CD4-positive, alpha-beta T cell treated with Interleukin-17A for 1 hour (primary cell): ENCODE results near the gene TENM4.

Source experiments
- DNase-seq: peaks from one replicate; pipeline ENCODE4 v3.0.0-alpha.2; 2020

The TENM4 gene

DNA sequence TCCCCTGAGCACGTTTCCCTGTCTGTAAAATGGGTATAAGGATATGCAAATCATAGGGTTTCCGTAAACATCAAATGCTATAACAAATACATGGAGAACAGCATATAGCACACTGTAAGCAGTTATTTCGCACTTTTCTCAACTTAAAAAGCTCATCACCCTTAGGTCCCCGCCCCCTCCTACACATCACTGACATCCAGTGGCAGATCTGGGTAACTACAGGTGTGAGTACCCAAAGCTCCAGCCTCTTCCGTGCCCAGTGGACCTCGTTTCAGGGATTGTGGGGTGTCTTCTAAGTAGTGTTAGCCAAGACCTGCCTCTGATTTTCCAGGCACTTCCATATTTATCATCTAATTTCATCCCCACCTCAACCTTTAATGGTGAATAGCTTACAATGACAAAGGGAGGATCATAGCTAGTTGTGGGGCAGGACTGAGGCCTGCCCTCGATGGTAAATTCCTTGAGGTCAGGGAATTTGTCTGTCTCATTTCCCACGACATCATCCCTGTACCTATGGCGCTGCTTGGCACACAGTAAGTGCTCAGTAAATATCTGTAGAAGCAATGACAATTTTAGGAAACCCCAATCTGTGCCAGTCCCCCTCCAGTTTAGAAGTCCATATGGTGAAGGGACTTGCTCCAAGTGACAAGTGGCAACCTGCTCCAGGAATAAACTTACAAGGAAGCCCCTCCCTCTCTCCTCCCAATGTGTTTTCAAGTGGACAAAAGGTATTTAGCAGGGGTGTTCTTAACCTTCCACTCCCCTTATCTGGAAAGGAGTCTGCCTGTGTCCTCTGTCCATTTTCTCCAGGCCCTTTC is 340.5 kb downstream of the TENM4 start:
- DNase-seq = peak; percentile 6

DNA sequence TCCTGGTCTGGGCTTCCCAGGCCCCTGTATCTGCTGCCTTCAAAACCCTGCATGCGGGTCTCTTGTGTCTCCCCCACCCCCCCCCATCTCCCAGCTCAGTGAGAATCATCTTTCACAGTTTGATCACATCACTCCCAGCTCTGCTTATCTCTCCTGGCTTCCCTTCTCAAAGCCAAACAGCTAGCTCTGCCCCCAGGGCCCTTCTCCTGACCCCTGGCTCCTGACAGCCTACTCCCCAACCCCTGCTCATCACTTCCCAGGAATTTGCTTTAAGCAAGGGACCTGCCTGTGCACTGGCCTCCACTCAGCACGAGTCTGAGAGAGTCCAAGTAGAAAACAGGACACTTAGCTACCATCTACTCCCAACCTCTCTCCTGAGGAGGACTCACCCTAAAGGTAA is 342.7 kb downstream of the TENM4 start:
- no peak for DNase-seq

DNA sequence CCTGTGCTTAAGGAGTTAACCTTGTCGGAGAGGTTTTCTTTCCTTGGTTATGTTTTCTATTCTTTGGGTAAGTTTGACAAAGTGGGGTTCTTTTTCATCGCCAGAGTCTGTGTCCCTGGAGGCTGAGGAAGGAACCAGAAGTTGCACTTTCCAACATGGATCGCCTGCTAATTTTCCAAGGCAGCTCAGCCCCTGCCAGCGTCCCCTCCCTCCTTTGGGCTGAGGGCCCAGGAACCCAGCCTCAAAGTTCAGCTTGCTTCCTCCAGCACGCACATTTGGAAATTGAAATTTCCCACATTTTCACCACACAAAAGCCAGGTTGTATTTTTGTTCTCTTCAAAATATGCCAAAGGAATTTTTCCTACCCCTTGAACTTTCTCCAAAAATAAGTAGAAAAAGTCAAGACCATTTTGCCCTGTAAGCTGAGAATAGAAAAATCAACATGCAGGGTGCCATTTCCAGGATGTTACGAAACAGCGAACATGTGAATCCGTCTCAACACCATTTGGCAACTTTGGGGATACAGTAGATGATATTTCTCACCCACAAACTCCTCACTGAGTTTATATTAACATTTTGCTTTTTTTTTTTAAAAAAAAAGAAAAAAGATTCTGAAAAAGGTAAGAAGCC is 343.5 kb downstream of the TENM4 start:
- no peak for DNase-seq

DNA sequence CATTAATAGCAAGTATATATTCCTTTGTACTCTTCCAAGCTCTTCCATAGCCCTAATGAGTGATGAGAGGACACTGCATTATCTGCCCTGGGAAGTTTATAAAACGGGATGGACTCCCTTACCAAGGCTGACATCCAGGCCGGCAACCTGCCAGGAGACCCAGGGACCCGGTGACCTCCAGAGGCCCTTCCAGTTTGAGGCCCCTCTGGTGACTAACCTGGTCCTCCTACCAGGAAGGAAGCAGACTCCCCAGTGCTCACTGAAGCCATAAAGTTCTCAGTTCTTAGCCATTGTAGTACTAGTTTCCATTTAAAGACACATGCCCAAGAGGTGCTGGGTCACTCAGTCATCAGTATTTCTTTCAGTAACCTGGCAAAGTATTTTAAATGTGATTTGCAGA is 345.4 kb downstream of the TENM4 start:
- no peak for DNase-seq

DNA sequence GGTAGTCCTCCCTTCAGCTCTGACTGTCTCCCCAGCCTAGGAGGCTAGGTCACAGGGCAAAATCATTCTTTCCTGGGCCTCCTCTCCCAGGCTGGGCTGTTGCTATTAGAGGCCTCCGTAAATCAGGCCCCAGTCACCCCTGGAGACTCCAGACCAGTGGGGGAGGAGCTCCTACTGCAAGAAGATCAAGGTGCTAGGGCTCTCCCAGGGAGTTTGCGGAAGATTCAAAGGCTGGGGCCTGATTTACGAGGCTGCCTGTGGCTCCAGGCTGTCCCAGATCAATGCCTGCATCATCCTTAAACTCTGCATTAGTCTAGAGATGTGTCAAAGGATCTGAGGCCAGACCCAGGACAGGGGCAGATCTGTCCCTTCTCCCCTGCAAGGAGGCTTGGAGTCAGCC is 346.2 kb downstream of the TENM4 start:
- no peak for DNase-seq

DNA sequence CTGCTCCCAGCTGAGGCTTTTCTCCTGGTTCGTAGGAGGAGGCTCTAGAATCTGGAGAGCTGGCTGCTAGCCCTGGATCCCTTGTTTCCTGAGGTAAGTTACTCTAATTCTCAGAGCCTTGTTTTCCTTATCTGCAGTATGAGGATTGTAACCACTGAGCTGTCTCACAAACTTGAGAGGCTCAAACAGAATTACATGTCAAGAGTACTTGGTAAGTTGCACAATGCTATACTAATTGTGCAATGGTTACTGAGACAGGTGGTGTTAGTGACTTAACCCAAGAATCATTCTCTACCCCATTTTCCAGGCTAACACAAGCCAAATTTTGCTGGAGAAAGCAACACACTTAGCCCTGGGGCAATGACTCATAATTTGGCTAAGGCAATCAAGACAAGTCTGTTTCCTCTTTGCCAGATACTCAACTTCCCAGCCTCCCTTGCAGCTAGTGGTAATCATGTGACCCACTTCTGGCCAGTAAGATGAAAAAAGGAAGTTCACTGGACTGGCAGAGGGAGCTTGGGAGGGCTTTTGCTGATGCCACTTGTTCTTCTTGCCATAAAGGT is 348.0 kb downstream of the TENM4 start:
- no peak for DNase-seq

DNA sequence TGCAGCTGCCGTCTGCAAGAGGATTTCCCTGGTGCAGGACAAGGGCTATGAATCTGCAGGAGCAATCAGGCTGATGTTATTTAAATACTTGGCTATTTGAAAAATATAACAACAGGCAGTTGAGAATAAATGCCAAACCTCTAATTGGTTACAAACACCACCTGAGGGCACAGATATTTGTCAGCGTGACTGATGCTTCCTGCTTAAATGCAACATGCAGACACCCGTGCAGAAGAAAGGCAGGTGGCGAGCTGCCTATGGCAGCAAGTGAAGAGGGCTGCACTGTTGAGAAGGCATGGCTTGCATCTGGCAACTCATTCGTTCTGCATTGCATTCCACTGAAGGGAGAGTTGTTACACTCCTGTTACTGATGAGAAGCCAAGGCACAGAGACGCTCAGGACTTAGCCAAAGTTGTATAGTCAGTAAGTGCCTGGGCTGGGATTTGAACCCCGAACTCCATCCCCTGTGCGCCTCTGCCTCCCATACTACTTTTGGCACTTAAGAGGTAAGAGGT is 350.6 kb downstream of the TENM4 start:
- DNase-seq = no peak

DNA sequence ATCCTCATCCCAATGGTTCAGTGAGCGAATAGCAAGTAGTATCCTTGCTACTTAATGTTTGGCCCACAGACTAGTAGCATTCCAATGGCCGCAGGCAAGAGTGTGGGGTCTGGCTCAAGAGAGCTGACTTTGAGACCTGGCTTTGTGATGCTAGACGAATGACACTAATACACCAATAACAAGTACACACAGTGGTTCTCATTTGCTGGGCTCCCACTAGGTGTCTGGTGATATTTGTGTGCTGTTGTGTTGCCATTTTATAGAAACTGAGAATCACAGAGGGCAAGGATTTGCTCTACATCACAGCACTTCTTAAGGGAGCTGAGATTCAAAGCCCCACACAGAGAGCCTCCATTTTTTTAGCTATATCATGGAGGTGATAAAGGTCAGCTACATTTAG is 351.2 kb downstream of the TENM4 start:
- DNase-seq = no peak

DNA sequence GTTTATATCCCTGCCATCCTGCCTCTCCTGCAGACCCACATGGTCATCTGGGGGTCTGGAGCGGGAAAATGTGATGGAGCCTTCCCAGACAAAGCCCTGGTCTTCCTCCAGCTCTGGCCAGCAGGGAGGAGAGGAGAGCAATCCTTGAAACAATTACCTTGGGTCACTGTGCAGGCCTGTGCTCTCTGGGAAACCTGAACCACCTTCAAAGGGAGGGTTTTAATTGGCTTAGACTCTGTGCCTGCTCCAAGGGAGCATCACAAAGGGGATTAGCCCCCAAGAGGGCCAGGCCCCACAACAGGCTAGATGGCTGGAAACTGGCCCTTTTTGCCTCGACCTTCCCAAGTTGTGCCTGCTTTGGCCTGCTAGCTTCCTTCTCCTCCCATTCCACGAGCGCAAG is 351.9 kb downstream of the TENM4 start:
- DNase-seq = no peak

DNA sequence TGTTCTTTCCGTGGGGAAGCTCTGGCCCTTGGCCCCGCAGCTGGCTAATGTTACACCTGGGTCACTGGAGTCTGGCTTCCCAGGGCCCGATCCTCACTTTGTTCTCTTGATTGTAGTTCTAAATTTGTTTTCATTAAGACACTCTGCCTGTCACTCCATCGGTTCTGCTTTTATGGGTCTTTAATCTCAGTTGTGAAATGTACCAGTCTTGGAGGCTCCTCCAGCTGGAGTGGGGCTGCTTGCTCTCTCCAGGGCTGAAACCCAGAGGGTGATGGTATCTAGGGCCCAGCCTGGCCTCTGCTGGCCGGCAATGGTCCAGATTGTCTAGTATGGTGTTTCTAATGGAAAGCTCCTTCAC is 352.9 kb downstream of the TENM4 start:
- DNase-seq = no peak

DNA sequence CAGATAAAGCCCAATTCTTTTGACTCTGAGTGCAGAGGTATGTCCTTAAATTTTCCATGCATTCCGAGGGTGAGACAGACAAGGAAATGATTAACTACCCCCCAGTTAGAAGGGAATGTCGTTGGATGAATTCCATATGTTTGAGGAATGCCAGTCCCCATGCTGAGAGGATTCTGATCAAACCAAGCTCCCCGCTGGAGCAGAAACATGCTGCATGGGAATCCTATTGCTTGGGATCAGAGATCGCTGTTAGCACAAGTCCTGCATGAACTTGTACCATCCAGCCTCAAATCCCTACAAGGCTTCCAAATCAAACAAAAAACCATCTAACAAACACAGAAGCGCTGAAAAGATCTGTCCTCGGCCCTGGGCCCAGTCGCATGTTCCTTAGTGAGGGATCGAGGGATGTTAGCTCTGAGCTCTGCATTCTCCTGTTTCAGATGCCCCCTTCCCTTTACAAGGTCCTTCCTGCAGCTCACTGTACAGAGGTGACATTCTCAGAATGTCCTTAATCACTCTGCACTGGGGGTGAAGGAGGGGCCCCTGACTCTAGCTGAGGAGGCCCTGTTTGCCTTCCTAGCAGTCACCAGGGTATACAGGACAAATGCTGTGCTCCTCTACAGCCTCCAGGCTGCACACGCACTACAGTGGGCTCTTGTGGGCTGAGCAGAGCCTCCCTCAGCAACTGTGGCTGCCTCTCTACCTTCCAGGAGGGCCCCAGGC is 353.4 kb downstream of the TENM4 start:
- DNase-seq = no peak

DNA sequence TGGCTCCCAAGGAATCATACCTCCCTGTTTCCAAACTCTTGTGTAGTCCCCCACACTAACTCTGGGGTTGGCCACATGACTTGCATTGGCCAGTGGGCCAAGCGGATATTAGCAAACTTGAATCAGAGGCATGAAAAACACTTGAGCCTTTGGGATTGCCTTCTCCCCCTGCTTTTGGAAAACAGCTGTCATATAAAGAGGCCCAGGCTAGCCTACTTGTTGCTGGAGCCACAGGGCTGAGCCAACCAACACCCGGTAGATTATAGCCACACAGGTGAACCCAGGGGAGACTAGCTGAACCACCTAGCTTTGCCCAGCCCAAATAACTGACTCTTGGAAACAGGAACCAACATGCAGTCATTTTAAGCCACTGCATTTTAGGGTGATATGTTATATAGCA is 354.8 kb downstream of the TENM4 start:
- DNase-seq = no peak

DNA sequence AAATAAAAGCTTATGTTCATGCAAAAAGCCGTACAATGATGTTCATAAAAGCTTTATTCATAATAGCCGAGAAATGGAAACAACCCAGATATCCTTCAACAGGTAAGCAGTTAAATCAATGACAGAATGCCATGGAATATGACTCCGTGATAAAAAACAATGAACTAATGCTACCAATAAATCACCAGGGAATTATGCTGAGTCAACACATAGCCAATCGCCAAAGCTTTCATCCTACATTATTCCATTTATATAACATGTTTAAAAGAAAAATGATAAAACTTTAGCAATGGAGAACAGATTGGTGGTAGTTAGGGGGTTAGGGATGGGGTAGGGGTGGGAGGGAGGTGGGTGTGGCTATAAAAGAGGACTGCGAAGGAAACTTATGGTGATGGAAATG is 356.4 kb downstream of the TENM4 start:
- DNase-seq = no peak

DNA sequence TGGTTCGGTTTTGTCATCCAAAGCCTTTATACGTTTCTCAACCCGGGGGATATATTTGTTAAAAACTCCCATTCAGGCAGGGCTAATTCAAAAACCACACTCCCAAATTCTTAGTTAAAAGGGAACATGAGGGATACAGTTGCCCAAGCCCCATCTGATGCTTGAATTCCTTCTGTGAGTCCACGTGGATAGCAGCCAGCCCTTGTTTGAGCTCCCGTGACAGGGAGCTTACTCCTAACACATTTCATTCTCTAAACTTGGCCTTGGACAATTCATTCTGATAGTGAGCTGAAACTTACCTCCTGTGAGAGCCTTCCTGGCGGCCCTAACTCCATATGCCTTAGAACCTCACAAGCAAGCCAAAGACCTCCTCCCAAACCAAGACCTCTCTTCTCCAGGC is 357.5 kb downstream of the TENM4 start:
- DNase-seq = no peak

DNA sequence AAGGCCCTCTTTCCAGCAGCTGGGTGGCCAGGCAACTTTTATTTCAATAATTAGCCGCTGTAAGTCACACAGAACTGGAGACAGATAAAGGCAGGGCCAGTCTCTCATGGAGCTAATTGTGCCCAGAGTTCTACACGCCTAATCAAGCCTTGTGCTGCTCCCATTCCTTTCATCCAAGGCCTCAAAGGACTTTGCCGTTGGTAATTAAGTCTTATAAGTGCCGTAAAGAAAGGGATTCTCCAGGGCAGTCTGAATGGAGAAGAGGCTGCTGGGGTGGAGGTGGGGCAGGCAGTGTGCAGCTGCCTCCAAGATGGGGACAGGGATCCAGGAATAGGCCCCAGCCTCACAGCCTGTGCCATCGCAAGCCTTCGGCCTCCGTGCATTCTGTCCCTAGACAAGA is 357.9 kb downstream of the TENM4 start:
- DNase-seq = no peak

DNA sequence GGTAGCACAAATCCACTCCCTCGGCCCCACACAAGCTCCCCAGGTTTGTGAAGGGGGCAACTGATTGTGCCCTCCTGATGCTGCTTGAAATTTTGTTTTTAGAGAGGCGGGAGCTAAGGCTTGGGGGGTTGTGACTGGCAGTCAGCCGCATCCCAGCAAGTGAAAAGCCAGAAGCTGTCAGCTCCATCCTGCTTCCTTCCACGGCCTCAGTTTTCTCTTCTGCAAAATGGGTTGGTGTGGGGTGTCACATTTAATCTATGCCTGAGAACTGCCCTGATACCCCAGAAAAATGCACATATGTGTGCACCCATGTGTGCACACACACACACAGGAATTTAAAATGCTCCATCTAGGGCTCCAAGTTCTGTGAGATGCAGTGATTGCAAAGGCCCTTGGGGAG is 358.6 kb downstream of the TENM4 start:
- no peak for DNase-seq

DNA sequence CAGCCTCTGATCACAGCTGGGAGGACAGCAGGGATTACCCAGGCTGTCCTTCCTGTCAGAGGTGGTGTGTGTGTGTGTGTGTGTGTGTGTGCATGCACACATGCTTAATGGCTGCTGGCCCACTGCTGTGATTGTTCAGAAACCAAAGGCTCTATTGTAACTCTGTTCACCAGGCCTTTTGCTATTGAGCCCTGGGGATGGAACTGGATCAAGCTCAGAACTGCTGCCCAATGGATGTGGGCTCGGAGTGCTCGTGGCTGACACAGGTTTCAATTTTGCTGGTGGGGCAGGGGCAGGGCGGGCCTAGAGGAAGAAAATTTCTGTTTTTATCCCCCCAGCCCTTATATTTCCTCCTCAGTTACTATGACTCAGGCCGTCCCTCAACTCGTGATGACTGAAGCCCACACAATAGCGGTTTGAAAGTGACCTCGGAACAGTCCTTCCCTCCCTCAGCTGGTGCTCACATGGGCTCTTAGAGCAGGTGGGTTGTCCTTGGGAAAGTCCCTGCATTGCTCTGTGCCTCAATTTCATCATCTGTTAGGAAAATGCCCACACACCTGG is 359.3 kb downstream of the TENM4 start:
- DNase-seq = no peak

DNA sequence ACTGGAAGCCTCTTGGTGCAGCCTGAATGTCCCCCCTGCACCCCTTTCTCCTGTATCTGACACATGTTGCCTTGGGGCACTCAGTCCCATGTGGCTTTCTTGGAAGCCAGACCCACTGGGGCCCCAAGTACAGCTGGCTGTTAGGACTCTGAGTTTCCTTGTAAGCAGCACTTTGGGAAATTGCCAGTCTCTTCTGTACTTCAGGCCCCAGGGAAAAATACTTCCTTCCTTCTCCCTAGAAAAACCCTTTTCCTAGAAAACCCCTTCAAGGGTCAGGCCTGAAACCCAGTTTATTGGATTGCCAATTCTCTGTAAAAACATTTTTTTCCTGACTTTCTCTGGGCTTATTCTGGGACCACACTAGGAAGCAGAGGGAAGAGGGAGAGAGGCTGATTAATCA is 360.3 kb downstream of the TENM4 start:
- no peak for DNase-seq

DNA sequence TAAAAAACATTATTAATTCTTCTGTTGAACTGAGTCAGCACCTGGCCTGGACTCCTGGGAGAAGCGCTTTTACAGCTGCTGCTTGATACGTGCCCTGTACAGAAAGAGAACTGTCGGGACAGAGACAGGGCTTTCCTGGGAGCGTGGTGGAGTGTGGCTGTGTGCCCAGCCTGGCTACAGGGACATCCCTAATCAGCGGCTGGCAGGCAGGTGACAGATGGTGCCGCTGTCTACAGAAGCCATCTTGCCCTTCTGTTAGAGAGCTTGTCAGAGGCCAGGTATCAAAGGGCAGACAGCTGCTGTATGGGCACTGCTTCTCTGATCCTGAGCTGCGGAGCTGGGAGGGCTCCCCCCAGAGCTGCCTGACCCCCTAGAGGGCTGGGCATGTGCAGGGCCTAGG is 361.8 kb downstream of the TENM4 start:
- DNase-seq = no peak

DNA sequence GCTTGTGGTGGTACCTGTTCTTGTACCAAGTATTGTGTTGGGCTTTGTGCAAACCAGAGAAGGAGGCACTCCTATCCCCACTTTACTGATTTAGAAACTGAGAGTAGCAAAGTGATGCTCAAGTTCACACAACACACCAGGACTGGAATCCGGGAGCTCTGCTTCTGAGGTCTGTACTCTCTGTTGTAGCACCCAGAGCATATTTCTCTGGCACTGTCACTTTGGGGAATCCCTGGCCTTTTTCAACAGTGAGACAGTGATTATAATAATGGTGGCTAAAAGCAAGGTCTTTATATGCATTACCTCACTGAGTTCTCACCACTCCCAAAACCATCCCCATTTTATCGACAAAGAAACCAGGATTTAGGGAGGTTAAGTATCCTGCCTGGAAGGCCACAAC is 362.4 kb downstream of the TENM4 start:
- DNase-seq = no peak

DNA sequence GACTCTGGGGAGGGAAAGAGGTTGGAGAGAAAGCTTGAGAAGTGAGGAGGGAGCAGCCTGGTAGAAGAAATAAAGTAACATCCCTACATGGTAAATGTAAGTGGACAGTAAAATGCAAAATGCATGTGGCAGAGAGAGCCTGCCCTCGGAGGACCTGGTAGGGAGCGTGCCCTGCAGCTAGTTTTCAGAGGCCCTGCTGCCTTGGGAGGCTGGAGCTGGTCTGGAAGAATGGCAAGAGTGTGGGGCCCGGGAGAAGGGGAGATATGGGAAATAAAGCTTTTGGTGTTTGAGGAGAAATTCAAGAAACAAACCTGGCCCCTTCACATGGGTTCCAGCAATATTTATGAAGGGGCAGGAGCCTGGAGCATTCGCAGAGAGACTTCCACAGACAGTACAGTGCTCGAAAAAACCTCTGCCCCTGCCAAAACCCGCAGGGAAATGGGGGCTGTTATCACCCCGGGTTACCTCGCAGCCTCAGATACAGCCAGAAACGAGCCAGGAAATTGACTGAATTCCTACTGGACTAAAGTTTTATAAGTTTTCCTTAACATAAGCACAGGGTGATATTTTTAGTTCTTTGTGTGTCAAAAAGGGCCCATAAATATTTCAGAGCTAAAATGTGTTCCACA is 363.0 kb downstream of the TENM4 start:
- no peak for DNase-seq

DNA sequence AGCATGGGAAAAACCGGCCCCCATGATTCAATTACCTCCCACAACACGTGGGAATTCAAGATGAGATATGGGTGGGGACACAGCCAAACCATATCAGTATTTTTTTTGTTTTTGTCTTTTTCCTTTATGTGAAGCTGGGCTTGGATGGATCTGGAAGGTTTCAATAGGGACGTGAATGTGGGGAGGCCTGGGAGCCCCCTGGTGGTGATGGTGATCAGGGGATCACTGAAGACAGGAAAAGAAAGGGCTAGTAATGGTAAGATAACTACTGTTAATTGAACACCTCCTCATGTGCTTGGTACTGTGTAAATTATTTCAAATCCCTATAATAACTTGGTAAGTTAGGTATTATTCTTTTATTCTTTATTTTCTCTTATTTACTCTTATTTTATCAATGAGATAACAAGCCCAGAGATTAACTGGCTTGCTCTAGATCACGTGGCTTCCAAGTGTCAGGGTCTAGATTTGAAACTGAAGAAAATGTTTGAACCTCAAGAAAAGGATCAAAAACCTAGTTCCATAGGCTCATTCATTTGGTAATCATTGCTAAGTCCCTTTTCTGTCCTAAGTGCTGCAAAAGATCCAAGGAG is 364.2 kb downstream of the TENM4 start:
- peak; percentile 8 for DNase-seq

DNA sequence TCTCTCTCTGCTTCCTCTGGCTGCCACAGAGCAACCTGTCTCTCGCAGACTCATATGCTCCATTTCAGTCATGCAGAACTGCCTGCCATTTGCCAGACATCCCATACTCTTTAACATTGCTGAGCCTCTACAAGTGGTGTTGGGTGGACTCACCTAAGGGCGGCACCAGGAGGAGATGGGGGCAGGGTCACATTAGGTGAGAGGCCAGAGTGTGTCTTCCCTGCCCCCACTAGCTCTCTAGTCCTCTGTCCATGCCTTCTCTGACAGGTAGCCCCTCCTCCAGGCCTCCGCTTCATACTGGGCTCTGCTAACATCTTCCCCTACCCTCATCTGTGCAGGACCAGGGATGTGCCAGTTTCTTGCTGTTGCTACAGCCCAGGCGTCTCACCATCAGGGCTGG is 366.3 kb downstream of the TENM4 start:
- no peak for DNase-seq
